Stimulated activated CD8-positive, alpha-beta memory T cell treated with anti-CD3 and anti-CD28 coated beads, Interleukin-4, amount 100 ng/mL, for 4 hours (primary cell): ENCODE results near the gene PANK4.

Experiments used
- DNase-seq, 2 donors: peaks; one replicate each; pipeline ENCODE4 v3.0.0-alpha.2; 2020; ENCODE audit warnings: low read depth in 2 of 2, low spot score in 1 of 2

PANK4 gene

GRCh38 chr1:2514863-2515762 is 11.3 kb downstream of the PANK4 start:
- DNase-seq: no peak

DNA sequence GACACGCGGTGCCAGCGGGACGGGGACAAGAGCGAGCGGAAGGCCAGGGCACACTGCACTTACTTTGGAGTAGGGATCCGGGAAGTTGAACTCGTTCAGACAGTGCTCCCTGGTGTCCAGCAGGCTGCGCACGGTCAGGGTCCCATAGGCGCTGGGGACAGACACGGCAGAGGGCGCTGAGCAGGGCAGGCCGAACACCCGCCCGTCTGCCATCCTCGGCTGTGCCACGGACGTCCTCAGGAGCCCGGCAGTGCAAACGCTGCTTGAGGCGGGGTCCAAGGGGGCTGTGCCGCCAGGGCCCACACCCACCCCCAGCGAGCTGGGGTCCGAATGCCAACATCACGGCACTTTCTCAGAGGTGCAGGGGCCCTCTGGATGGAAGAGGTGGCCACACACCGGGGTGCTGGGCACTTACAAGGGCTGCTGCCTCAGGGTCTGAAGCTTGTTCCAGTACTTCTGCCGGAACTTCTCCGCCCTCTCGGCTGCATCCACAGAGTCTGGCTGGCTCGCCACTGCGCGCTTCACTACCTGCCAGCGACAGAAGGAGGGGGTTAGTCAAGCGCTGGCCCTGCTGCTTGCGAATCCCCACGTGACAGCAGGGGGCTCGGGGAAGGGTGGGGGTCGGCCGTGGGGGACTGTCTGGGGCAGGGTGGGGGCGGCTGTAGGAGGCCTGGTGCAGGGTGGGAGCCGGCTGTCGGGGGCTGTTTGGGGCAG is 12.3 kb downstream of the PANK4 start:
- DNase-seq: no peak

DNA sequence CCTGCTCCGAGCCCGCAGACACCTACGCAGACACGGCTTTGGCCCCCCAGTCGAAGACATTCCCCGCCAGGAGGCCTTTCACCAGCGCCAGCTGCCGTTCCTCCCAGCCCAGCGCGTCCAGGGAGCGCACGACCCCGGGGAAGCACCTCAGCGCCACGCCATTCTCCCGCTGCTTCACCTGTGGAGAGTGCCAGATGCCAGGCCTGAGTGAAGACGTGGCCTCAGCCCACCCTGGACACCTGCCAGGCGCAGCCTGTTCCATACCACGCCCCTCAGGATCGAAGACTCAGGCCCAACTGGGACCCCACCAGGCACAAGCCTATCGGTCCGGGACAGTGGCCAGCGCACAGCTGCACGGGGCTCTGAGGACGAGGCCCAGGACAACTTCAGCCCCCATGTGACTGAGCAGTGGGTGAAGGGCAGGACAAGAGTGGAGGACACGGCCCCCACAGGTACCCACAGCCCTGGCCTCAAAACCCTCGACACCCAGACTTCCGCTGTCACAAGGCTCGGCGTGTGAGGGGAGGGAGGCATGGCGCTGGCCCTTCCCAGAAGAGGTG is 13.5 kb downstream of the PANK4 start:
- no peak for DNase-seq

DNA sequence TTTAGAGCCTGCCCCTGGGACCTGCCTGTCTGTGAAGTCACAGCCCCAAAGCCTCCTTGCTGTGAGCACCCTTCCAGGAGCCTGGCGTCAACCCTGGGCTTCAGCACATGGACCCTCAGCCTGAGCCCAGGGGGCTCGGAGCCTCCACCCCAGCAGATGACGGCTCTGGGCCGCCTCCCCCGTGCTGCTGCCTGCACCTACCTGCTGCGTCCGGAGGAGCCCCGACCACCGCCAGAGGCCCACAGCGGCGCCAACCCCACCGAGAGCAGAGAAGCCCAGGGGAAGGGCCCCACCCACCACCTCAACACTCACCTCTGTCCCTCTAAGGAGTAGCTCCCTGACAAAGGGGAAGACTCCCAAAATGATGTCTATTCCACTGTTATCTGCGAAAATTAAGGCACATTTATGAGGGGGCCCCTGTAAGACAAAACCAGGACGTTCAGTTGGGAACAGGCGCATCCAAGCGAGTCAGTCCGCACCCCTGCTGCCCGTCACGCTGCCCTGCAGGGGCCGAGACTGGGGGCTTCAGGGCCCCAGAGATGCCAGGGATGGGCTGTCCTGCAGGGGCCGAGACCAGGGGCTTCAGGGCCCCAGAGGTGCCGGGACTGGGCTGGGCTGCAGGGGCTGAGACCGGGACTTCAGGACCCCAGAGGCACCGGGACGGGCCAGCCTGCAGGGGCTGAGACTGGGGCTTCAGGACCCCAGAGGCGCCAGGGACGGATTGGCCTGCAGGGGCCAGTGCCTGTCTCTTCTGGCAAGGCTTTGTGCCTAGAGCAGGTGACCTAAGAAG is 15.8 kb downstream of the PANK4 start:
- DNase-seq: no peak

DNA sequence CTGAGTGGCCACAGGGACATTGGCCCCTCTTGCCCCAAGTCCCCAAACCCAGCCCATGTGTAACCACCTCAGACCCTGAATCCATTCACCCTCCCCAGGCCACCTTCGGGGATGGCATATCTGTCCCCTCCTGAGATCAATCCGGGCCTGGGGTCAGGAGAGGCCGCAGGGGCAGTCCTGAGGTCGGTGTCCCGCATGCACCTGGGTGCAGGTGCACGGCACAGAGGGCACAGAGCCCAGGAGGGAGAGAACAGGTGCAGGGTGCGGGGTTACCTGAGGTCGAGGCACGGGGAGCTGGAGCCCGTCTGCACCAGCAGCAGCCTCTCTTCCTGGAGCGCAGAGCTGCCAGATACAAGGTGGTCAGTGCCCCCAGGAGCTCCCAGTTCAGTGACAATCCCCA is 16.8 kb downstream of the PANK4 start:
- DNase-seq: no peak

DNA sequence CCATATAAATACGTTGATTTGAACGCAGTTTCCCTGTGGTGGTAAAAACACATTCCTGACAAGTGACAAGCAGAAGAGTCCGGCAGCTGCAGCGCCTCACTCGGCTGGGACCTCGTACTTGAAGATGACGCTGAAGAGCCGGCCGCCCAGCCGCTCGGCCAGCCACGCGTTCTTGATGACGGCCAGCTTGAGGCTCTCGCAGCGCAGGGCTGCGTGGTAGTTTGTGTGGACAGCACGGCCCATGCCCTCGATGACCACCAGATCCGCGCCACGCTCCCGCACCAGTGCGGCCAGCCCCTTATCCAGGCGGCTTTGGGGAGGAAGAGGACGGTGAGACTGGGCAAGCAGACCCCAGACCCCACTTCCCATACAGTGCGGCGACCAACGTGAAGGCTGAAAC is 17.6 kb downstream of the PANK4 start:
- DNase-seq: no peak

- no peak for DNase-seq
These were observed 18.2 kb downstream of the PANK4 start for GRCh38 chr1:2508180-2508579.

GRCh38 chr1:2507744-2508155 is 18.6 kb downstream of the PANK4 start:
- DNase-seq: no peak

DNA sequence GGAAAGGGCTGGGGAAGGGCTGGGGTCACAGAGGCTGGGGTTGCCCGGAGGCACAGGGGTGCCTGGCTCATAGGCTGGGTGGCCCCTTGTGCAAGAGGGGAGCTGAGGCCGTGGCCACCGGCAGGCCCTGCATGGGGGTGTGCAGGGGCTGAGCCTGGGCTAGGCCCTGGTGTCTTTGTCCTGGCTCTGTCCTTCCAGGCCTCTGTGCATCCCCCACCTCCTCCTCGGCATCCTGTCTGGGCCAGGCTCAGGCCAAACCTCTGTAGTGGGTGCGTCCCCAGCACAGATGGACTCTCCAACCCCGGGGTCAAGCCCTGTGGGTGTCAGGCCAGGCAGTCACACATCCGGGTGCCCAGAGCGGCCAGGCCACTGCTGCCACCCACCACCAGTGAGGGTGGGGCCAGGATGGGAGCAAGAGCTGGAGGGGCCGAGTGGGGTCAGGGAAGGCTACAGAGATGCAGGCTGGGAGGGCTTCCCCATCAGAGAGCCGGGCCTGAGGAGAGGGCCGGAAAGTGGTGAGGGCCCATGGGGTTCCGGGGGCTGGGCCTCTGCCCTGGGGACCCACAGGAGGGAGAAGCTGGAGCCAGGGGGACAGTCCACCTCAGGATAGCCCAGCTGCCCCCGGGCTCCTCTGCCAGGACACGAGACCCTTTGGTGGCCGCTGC is 19.4 kb downstream of the PANK4 start:
- no peak for DNase-seq

DNA sequence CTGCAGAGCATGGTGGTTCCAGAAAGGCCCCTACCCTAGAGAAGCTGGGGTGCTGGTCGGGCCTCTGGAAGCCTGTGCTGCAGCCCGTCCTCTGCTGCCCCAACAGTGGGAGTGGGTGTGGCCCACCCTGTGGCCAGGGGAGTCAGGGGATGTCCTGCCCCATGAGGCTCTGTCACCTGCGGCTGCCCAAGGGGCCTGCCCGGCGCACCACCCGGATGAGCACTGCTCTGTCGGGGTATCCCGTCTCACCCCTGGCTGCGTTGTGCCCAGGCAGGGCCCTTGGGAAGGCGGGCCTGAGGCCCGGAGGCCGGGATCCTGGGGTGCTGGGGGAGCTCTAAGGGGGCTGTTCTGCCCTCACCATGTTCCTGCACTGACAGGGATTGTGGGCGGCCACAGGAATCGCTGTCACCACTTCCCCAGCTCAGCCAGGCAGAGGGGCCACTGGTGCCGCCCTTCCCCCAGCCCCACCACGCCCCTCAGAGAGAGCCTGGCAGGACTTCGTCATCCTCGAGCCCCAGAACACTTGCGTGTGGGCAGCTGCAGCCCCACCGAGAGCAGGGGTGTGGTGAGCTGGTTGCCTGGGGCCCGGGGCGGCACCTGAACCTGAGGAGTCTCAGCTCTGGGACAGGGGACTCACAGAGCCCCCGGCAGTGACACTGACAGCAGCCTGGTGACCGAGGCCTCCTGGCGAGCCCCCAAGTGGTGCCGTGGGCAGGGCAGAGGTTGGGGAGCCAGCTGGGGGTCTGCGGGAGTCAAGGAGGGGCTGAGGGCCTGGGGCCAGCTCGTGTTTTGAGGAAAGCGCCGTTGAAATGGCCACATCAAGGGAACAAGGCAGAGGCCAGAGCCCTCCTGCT is 20.2 kb downstream of the PANK4 start:
- DNase-seq: no peak

DNA sequence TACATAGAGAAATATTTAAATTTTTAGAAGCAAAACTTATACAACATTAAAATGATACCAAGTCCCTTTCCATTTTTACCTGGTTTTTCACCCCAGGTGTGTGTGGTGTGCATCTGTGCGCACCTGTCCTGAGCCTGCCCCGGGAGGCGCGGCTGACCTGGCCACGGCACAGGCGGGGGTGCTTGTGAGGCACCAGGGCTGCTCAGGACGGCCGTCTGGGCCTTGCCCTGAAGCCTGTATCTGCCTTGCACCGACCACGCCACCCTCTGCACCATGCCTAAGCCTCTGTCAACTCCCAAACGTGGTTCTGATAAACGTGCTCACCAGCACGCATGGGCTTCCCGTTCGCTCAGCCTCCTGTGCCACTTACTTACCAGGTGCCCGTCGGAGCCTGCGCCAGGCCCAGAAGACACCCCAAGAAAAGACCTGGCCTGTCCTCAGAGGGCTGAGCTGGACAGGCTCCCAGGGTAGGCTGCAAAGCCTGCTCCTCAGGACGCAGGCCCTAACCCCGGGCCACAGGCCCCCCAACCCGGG is 20.9 kb downstream of the PANK4 start:
- no peak for DNase-seq

DNA sequence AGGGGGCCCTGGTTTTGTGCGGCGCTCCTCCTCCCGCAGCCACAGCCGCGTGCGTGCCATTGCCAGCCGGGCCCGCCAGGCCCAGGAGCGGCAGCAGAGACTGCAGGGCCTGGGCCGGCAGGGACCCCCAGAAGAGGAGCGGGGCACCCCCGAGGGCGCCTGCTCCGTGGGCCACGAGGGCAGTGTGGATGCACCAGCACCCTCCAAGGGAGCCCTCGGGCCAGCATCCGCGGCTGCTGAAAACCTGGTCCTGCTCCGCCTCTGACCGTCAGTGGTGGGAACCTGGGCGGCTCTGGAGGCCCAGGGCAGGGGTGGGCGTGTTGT is 21.5 kb downstream of the PANK4 start:
- DNase-seq: no peak

GRCh38 chr1:2504225-2504948 is 22.0 kb downstream of the PANK4 start:
- no peak for DNase-seq

DNA sequence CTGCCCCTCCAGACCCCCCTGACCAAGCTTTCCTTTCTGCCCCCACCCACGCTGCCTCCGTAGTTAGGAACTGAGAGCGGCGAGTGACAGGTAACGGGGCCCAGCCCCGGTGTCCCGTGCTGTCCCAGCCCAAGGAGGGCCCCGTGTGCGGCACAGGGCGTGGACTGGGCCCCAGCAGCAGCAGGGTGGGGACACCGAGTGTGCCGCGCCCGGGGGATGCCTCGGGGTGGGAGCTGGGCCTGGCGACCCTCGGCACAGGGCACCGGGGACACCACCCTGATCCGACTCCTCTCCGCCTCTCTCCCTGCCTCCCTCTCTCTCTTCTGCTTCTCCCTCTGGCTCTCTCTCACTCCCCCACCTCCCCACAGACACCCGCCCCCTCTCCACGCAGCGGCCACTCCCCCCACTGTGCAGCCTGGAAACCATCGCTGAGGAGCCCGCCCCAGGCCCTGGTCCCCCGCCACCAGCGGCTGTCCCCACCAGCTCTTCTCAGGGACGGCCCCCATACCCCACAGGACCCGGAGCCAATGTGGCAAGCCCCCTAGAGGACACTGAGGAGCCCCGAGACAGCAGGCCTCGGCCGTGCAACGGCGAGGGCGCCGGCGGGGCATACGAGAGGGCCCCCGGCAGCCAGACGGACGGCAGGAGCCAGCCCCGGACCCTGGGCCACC is 22.7 kb downstream of the PANK4 start:
- no peak for DNase-seq

GRCh38 chr1:2502661-2503553 is 23.5 kb downstream of the PANK4 start:
- DNase-seq: no peak

- no peak for DNase-seq
These were observed 24.2 kb downstream of the PANK4 start for GRCh38 chr1:2502210-2502609.

GRCh38 chr1:2501820-2502119 is 24.6 kb downstream of the PANK4 start:
- no peak for DNase-seq
